ENCODE results near the gene MS4A18.

Gene MS4A18

GRCh38 chr11:60790726-60791125, 66.2 kb downstream of the MS4A18 start:
- no peak for DNase-seq

GRCh38 chr11:60791153-60791933, 66.8 kb downstream of the MS4A18 start:
- DNase-seq = no peak

GRCh38 chr11:60792521-60792920, 68.0 kb downstream of the MS4A18 start:
- no peak for DNase-seq

Data from stimulated activated CD4-positive, alpha-beta T cell treated with anti-CD3 and anti-CD28 coated beads, Interleukin-1b, Interleukin-23, amount 100 ng/mL, for 48 hours (primary cell).